ENCODE results near the gene CHP1.

- TF ChIP-seq POLR2A (IDR thresholded peaks at IDR 0.05) (no peak), CTCF (IDR thresholded peaks at IDR 0.05) (no peak)
These were observed 10.3 kb downstream of the CHP1 start for GRCh38 chr15:41241221-41241964.
